ENCODE measurements around the gene SYNGR2. TPM values are rescaled to one million over a fixed set of nuclear protein-coding genes. Genes with fewer than 3 reads are reported as not detected.

SYNGR2 gene
- total RNA-seq, 2 experiments from 2014 or later: 63.6 to 64.0 TPM

DNA sequence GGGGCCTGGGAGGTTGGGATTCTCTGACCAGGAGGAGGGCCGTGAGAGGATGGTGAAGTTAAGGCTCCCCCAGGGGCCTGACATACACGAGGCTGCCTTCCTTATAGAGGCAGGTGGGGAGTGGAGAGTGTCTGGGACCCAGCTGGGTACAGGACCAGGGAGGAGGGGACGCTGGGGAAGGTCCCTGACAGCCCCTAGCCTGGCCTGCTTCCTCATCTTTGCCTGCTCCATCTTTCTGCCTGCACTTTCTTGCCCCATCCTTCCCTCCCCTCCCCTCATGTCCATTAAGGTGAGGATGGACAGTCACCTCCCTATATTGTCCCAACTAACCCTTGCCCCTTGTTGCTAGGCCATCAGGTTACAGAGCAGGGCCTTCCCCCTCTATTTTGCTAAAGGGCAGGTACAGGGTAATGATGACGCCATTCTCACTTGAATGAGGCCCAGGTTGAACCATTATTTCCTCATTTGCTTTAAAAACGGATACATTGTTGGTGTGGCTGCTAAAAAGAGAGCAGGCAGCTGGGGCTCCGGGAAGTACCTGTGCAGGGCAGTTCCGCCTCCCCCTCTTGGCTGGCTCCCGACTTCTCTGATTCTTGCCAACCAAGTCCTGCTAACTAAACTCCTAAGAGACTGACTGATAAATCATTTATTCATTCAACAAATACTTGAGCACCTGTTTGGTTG, 20.9 kb upstream of the SYNGR2 start:
- H3K27ac Mint-ChIP-seq: no peak overlapping the region
- no peak for DNase-seq
- H3K9me3 Mint-ChIP-seq: no peaks in the 10 kb centered on the region
- H3K27me3 Mint-ChIP-seq: no peaks in the 10 kb centered on the region
- H3K36me3 Mint-ChIP-seq (ENCODE audit: low read depth): peaks cover 4% of the 10 kb centered on the region
- CTCF ChIA-PET: interaction anchor here (1.0 to 1.3 kb wide), 4 partner anchors 10 to 29 kb away, joined by 3 to 5 read pairs (median 3); no protein-coding TSS in a partner anchor
- peaks cover 14% of the 10 kb centered on the region for H3K4me1 Mint-ChIP-seq
- no peak overlapping the region for H3K4me3 Mint-ChIP-seq
- POLR2A ChIA-PET: interaction anchor here (1.0 kb wide), 1 partner anchor 34 kb away, joined by 3 read pairs; no protein-coding TSS in a partner anchor

DNA sequence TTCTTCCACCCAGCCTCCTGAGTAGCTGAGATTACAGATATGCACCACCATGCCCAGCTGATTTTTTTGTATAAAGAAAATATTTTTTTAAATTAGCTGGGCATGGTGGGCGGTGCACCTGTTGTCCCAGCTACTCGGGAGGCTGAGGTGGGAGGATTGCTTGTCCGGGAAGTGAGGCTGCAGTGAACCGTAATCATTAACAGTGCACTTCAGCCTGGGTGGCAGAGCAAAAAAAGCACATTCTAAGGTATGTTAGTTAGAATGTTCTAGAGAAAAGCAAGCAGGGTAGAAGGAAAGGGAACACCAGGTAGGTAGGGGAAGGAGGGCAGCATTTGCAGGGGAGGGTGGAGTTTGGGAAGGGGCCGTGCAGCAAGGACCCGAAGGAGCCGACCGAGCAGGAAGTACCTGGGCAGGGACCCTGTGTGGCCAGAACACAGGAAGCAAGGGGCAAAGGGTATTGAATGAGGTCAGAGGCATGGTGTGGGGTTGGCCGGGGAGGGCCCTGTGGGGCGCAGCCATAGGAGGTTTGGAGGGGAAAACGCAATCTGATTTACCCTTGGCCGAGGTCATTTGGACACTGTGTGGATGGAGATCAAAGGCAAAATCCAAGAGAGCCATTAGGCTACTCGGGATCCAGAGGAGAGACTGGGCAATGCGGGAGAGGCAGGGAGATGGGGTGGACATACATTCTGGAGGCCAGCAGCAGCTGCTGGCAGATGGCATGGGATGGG, 19.9 kb upstream of the SYNGR2 start:
- ChIA-PET CTCF (interaction anchor here (0.8 to 2.1 kb wide), 2 partner anchors 13 to 63 kb away, joined by 3 to 6 read pairs; no protein-coding TSS in a partner anchor), POLR2A (no interaction called here)
- no peaks in the 10 kb centered on the region for H3K36me3 Mint-ChIP-seq (ENCODE audit: low read depth)
- no peak for DNase-seq
- no peak overlapping the region for H3K4me3 Mint-ChIP-seq
- H3K9me3 Mint-ChIP-seq: no peaks in the 10 kb centered on the region
- peaks cover 10% of the 10 kb centered on the region for H3K4me1 Mint-ChIP-seq
- no peaks in the 10 kb centered on the region for H3K27me3 Mint-ChIP-seq
- no peak overlapping the region for H3K27ac Mint-ChIP-seq

DNA sequence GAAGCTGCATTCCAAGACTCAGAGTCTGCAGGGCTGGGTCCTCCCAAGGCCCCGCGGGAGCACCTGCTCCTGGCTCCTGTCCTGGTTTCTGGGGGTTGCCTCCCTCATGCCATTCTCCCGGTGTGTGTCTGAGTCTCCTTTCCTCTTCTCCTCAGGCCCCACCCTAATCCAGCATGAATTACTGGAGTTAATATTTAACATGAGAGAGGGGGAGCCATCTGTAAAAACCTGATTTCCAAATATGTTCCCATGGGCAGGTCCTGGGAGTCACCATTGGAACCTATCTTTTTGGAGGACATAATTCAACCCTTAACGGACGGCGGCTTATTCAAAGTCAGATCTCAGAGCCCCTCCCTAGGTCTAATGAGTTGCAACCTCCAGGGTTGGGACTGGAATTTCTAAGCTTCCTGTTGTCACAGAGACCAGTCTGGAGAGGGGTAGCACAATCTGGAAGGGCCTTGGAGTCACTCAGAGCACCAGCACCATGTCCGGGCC, 16.8 kb upstream of the SYNGR2 start:
- H3K36me3 Mint-ChIP-seq (ENCODE audit: low read depth): no peaks in the 10 kb centered on the region
- no peak overlapping the region for H3K4me3 Mint-ChIP-seq
- POLR2A ChIA-PET: interaction anchor here (3.1 kb wide), 1 partner anchor 8 kb away, joined by 12 read pairs; no protein-coding TSS in a partner anchor
- CTCF ChIA-PET: no interaction called here
- no peaks in the 10 kb centered on the region for H3K9me3 Mint-ChIP-seq
- DNase-seq: no peak
- H3K4me1 Mint-ChIP-seq: peaks cover 17% of the 10 kb centered on the region
- H3K27ac Mint-ChIP-seq: no peak overlapping the region
- no peaks in the 10 kb centered on the region for H3K27me3 Mint-ChIP-seq

DNA sequence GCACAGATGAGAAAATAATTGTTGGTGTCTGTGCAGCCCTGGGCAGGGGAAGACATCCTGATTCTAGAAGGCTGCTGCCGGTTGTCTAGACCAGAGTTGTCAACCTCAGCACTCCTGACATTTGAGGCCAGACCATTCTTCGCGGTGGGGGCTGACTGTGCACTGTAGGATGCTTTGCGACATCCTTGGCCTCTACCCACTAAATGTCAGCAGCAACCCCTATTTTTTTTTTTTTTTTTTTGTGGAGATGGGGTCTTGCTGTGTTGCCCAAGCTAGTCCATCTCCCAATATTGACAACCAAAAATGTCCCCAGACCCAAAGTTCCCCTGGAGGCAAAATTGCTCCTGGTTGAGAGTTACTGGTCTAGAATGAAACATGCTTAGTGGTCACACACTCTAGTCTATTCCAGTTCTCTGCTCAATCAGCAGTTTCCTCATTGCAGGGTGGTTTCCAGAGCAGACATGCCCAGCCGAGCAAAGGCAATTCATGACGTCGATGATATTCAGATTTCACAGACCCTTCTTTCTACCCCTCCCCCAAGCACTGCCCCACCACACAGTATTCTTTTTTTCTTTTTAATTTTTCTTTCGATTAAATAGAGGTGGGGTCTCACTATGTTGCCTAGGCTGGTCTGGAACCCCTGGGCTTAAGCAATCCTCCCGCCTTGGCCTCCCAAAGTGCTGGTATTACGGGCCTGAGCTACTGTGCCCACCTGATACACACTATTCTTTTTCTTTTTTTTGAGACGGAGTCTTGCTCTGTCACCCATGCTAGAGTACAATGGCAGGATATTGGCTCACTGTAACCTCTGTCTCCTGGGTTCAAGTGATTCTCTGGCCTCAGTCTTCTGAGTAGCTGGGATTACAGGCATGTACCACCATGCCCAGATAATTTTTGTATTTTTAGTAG, 13.2 kb upstream of the SYNGR2 start:
- Mint-ChIP-seq H3K9me3 (no peaks in the 10 kb centered on the region), H3K27me3 (no peaks in the 10 kb centered on the region), H3K4me1 (peaks cover 14% of the 10 kb centered on the region), H3K4me3 (no peak overlapping the region), H3K27ac (peak overlapping the region; percentile 9), H3K36me3 (ENCODE audit: low read depth) (no peaks in the 10 kb centered on the region)
- ChIA-PET CTCF (no interaction called here), POLR2A (interaction anchor here (1.2 to 3.1 kb wide), 2 partner anchors 12 to 13 kb away, joined by 3 to 12 read pairs; no protein-coding TSS in a partner anchor)
- DNase-seq: peak; percentile 40

DNA sequence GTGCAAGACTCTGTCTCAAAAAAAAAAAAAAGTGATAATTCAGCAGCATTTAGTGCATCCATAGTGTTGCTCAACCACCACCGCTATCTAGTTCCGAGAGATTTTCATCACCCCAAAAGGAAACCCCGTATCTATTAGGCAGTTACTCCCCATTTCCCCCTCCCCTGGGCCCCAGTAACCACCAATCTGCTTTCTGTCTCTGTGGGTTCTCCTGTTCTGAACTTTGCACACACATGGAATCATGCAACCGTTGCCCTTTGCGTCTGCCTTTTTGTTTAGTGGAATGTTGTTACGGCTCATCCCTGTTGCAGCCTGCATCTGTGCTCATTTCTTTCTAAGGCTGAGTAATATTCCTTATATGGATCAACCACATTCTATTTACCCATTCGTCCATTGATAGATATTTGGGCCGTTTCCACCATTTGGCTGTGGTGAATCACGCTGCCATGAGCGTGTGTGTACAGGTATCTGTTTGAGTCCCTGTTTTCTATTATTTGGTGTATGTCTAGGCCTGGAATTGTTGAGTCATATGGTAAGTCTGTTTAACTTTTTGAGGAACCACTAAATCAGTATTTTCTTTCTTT, 8.7 kb upstream of the SYNGR2 start:
- Mint-ChIP-seq H3K9me3 (no peaks in the 10 kb centered on the region), H3K27ac (peak overlapping the region; percentile 28), H3K36me3 (ENCODE audit: low read depth) (no peaks in the 10 kb centered on the region), H3K4me3 (no peak overlapping the region), H3K27me3 (no peaks in the 10 kb centered on the region), H3K4me1 (peaks cover 14% of the 10 kb centered on the region)
- no peak for DNase-seq
- ChIA-PET CTCF (interaction anchor here (0.6 kb wide), 1 partner anchor 507 kb away, joined by 3 read pairs; no protein-coding TSS in a partner anchor), POLR2A (no interaction called here)

DNA sequence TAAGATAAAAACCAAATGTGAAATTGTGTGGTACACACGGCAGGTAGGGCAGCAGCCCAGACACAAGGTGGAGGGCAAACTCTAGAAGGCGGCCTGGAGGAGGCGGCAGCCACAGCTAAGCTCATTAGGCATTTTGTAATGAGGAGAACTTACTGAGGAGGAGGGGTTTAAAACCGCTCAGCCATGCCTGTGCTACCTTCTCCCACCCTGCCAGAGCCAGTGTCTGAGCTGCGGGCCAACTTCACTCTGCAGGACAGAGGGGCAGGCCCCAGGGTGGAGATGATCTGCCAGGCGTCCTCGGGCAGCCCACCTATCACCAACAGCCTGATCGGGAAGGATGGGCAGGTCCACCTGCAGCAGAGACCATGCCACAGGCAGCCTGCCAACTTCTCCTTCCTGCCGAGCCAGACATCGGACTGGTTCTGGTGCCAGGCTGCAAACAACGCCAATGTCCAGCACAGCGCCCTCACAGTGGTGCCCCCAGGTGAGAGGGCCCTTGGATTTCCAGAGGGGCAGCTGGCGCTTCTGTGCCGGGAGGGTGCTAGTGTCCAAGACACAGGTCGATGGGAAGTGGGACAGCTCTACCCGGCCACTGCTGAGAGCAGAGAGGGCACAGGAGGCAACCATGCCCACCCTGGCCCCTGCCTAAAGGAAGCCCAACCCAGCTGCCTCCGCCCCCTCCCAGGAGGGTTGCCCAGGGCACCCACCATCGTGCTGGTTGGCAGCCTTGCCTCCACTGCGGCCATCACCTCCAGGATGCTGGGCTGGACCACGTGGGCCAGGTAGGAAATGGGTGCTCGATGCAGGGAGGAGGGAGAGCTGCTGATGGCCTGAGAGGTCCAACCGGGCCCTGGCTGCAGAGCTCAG, 4.3 kb upstream of the SYNGR2 start:
- no peaks in the 10 kb centered on the region for H3K27me3 Mint-ChIP-seq
- CTCF ChIA-PET: interaction anchor here (1.3 to 1.7 kb wide), 2 partner anchors 13 to 27 kb away, joined by 5 to 11 read pairs; no protein-coding TSS in a partner anchor
- no peak overlapping the region for H3K4me3 Mint-ChIP-seq
- POLR2A ChIA-PET: interaction anchor here (0.7 to 2.1 kb wide), 3 partner anchors 9 to 22 kb away, joined by 3 to 7 read pairs (median 4); no protein-coding TSS in a partner anchor
- H3K4me1 Mint-ChIP-seq: peaks cover 7% of the 10 kb centered on the region
- H3K9me3 Mint-ChIP-seq: no peaks in the 10 kb centered on the region
- no peaks in the 10 kb centered on the region for H3K36me3 Mint-ChIP-seq (ENCODE audit: low read depth)
- DNase-seq: no peak
- no peak overlapping the region for H3K27ac Mint-ChIP-seq

DNA sequence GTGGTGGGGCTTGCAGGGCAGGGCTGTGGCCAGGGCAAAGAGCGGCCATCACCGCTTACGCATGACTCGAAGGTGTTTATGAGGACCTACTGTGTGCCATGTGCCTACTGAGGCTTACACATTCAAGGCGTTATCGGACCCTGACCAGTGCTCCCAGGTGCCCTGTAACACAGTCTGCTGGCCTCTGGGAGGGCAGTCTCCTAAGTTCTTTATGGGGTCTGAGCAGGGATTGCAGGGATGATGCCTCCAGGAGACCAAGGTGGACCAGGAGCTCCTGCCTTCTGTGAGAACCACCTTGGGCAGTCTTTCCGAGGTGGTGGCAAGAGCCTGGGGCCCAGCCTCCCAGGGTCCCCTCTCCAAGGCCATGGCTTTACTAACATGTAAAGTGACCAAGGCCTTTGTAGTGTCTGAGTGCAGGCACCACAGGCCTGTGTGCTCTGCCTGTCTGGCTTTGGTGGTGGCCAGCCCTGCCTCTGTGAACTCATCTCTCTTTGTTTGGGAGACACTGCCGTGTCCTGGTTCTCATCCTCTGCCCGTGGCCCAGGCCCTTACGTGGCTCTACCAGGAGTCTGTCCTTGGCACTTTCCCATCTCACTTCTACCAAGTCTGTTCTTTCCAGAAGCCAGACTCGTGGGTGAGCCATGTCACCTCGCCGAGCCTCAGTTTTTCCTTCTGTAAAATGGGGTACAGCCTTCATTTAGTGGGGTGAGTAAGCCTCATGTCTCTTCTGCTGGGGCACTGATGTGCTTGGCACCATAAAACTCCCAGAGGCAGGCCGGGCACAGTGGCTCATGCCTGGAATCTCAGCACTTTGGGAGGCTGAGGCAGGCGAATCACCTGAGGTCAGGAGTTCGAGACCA, 3.4 kb upstream of the SYNGR2 start:
- Mint-ChIP-seq H3K4me1 (peaks cover 8% of the 10 kb centered on the region), H3K27ac (no peak overlapping the region), H3K4me3 (no peak overlapping the region), H3K27me3 (no peaks in the 10 kb centered on the region), H3K9me3 (no peaks in the 10 kb centered on the region), H3K36me3 (ENCODE audit: low read depth) (no peaks in the 10 kb centered on the region)
- no peak for DNase-seq
- ChIA-PET CTCF (interaction anchor here (0.9 to 1.7 kb wide), 3 partner anchors 12 to 18 kb away, joined by 4 to 11 read pairs (median 5); no protein-coding TSS in a partner anchor), POLR2A (interaction anchor here (0.7 kb wide), 1 partner anchor 23 kb away, joined by 3 read pairs; no protein-coding TSS in a partner anchor)

GRCh38 chr17:78166416-78166815, 2.0 kb upstream of the SYNGR2 start:
- H3K4me3 Mint-ChIP-seq: no peak overlapping the region
- ChIA-PET POLR2A (no interaction called here), CTCF (interaction anchor here (1.3 kb wide), 1 partner anchor 10 kb away, joined by 4 read pairs; no protein-coding TSS in a partner anchor)

DNA sequence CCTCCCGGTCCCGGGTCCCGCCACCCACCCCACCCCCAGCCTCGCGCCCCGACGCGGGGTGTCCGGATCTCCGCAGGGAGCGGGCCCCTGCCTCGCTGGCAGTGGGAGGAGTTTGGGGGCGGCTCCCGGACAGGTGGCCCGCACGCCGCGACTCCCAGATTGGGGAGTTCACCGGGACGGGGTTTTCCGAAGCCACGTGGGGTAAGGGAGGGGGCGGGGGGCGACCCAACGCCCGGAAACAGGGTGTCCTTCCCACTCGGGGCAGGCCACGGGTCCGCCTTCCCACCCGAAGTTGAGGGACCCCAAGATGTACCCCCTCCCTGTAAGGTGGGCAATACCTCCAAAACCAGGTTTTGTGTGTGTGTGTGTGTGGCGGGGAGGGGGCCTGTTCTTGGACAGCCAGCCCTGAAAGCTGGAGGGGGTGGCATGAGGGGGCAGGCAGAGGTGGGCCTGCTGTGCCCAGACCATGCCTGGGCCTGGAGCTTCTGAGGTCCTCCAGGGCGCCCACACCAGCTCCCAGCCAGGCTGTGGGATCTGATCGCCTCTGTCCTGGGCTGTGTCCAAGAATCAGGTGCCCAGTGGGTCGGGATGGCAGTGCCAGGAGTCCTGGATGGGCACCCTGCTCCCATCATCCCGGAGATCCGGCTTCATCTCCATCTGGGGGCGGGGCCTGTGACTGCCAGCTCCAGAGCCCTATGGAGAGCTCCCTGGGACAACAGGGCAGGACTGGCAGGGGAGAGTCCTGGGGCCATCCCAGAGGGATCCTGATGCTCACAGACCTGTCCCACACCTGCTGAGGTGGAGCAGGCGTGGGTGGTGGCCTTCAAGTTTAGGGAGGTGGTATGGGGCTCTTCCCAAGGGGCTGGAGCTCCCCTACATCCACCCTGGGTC, 767 bp downstream of the SYNGR2 start:
- Mint-ChIP-seq H3K27me3 (no peaks in the 10 kb centered on the region), H3K27ac (peak overlapping the region; percentile 40), H3K4me3 (peak overlapping the region; percentile 64), H3K4me1 (peaks cover 45% of the 10 kb centered on the region), H3K36me3 (ENCODE audit: low read depth) (peaks cover 27% of the 10 kb centered on the region), H3K9me3 (no peaks in the 10 kb centered on the region)
- ChIA-PET POLR2A (interaction anchor here (0.9 to 10.2 kb wide), 12 partner anchors 8 to 56 kb away, joined by 3 to 69 read pairs (median 4); partner anchors contain the start of genes AFMID, TK1, TMC6 and TMC8), CTCF (interaction anchor here (1.0 to 1.8 kb wide), 2 partner anchors 39 to 152 kb away, joined by 3 to 5 read pairs; partner anchors contain the start of gene TMC8)
- DNase-seq: peak; percentile 44

More at GRCh38 chr17:78166416-78166815, 2.0 kb upstream of the SYNGR2 start:
- no peak for DNase-seq
- peaks cover 18% of the 10 kb centered on the region for H3K4me1 Mint-ChIP-seq
- H3K9me3 Mint-ChIP-seq: no peaks in the 10 kb centered on the region
- H3K27ac Mint-ChIP-seq: no peak overlapping the region
- H3K36me3 Mint-ChIP-seq (ENCODE audit: low read depth): peaks cover 3% of the 10 kb centered on the region
- H3K27me3 Mint-ChIP-seq: no peaks in the 10 kb centered on the region
